22Rv1 (cell line): ENCODE measurements around the gene STIM1.

ENCODE experiments used
- ZFX ChIP-seq: fragments of 450-650 bp; IDR thresholded peaks from 2 replicates; pipeline ENCODE4 v1.6.1; 2017; ENCODE audit warnings: antibody characterized with exemption, borderline replicate concordance
- TF ChIP-seq, protein P1 (sequence below): fragments of 450-650 bp; IDR thresholded peaks from 2 replicates; pipeline ENCODE4 v1.5.1; 2017; ENCODE audit warnings: mild to moderate bottlenecking

DNA sequence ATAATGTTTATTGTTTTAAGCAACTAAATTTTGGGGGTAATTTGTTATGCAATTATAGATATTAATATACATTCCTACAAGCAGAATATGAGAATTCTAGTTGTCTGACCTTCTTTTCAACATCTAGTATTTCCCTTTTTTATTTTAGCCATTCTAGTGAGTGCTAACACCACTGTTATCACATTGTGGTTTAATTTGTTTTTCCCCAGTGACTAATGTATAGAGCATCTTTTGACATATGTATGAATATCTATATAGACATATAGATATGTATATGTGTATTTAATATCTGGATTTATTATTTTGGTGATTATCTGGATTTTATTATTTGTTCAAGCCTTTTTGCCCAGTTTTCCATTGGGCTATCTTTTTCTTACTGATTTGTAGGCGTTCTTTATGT lies 66.6 kb downstream of the STIM1 start:
- TF ChIP-seq, protein P1, sequence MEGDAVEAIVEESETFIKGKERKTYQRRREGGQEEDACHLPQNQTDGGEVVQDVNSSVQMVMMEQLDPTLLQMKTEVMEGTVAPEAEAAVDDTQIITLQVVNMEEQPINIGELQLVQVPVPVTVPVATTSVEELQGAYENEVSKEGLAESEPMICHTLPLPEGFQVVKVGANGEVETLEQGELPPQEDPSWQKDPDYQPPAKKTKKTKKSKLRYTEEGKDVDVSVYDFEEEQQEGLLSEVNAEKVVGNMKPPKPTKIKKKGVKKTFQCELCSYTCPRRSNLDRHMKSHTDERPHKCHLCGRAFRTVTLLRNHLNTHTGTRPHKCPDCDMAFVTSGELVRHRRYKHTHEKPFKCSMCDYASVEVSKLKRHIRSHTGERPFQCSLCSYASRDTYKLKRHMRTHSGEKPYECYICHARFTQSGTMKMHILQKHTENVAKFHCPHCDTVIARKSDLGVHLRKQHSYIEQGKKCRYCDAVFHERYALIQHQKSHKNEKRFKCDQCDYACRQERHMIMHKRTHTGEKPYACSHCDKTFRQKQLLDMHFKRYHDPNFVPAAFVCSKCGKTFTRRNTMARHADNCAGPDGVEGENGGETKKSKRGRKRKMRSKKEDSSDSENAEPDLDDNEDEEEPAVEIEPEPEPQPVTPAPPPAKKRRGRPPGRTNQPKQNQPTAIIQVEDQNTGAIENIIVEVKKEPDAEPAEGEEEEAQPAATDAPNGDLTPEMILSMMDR = no peak
- no peak for TF ChIP-seq ZFX
